Measurements from ENCODE around the gene NCKAP5.

GRCh38 chr2:132863961-132864360 lies 704.3 kb downstream of the NCKAP5 start:
- no peak for TF ChIP-seq CTCF (IDR thresholded peaks at IDR 0.05 in 8 of 11, conservative IDR thresholded peaks at IDR 0.05 in 3 of 11)
- TF ChIP-seq POLR2A (IDR thresholded peaks at IDR 0.05) = no peak

All from spleen (tissue), 7 donors.